Bronchial epithelial cell (primary cell): Measurements from ENCODE around the gene PLXNA4. TPM values are rescaled to one million over a fixed set of nuclear protein-coding genes. Genes with fewer than 3 reads are reported as not detected.

Experiments
- DNase-seq: peaks from one replicate; pipeline ENCODE4 v3.0.0-alpha.2; 2010; ENCODE audit warnings: low read depth
- FAIRE-seq: peaks from 2 replicates; lab custom pipeline; 2011; peaks lifted over from hg19 to GRCh38; lab: Jason Lieb, UNC
- H3K27me3 ChIP-seq: 2 replicates; pipeline ENCODE4 v1.5.1; 2011; ENCODE audit warnings: low read length; ENCODE audit not compliant: control insufficient read depth, insufficient read depth
- H3K36me3 ChIP-seq: 2 replicates; pipeline ENCODE4 v1.5.1; 2011; ENCODE audit warnings: low read length; ENCODE audit not compliant: control insufficient read depth, insufficient read depth
- H3K4me3 ChIP-seq: 2 replicates; pipeline ENCODE4 v1.5.1; 2011; ENCODE audit warnings: mild to moderate bottlenecking, low read depth, low read length, control low read depth
- CTCF ChIP-seq: IDR thresholded peaks from 2 replicates; pipeline ENCODE4 v1.5.1; 2011; ENCODE audit warnings: mild to moderate bottlenecking, moderate library complexity, low read length, control low read depth, inconsistent platforms; ENCODE audit not compliant: insufficient read depth, severe bottlenecking
- total RNA-seq: library from RNA; depleted of rRNA; stranded (reverse); fragments of >200 nt; gene quantifications from 2 replicates; pipeline ENCODE4 v1.2.1, GENCODE V29; 2014

Gene PLXNA4
- total RNA-seq, 1 donor from 2014 or later: under 0.01 TPM

GRCh38 chr7:132573251-132573955 lies 2.9 kb downstream of the PLXNA4 start:
- H3K27me3 ChIP-seq: peaks cover 45% of the 10 kb centered on the region
- TF ChIP-seq CTCF: no peak
- no peak overlapping the region for H3K4me3 ChIP-seq
- no peak for FAIRE-seq
- H3K36me3 ChIP-seq: no peaks in the 10 kb centered on the region
- DNase-seq: no peak

- TF ChIP-seq CTCF: no peak
- DNase-seq: no peak
- Histone ChIP-seq H3K36me3 (no peaks in the 10 kb centered on the region), H3K4me3 (no peak overlapping the region), H3K27me3 (peaks cover 37% of the 10 kb centered on the region)
- no peak for FAIRE-seq
These were observed 3.7 kb downstream of the PLXNA4 start for GRCh38 chr7:132572526-132572925.

- no peaks in the 10 kb centered on the region for H3K36me3 ChIP-seq
- no peak for TF ChIP-seq CTCF
- FAIRE-seq (no peak), DNase-seq (no peak)
- peaks cover 36% of the 10 kb centered on the region for H3K27me3 ChIP-seq
- no peak overlapping the region for H3K4me3 ChIP-seq
These were observed 4.3 kb downstream of the PLXNA4 start for GRCh38 chr7:132571970-132572369.

GRCh38 chr7:132569884-132570614 lies 6.2 kb downstream of the PLXNA4 start:
- DNase-seq (no peak), FAIRE-seq (no peak)
- no peak overlapping the region for H3K4me3 ChIP-seq
- H3K27me3 ChIP-seq: peaks cover 25% of the 10 kb centered on the region
- H3K36me3 ChIP-seq: no peaks in the 10 kb centered on the region
- TF ChIP-seq CTCF: no peak

GRCh38 chr7:132568962-132569361 lies 7.3 kb downstream of the PLXNA4 start:
- Histone ChIP-seq H3K4me3 (no peak overlapping the region), H3K36me3 (no peaks in the 10 kb centered on the region), H3K27me3 (peaks cover 16% of the 10 kb centered on the region)
- FAIRE-seq (peak; percentile 13), DNase-seq (no peak)
- no peak for TF ChIP-seq CTCF
